GM19452 (cell line): Measurements from ENCODE around the gene TMPRSS3.
"Not testable (repeated sequence)": the region's sequence is repeated elsewhere in the genome, so short reads cannot be mapped to it uniquely, and the experiment has no call there.

Experiments
- ATAC-seq: cut with Tn5 transposase; IDR thresholded peaks from one replicate; pipeline ENCODE4 v1.9.1; 2021; ENCODE audit not compliant: unreplicated experiment

The TMPRSS3 gene

GRCh38 chr21:42409366-42409765 is 13.5 kb upstream of the TMPRSS3 start:
- ATAC-seq = no peak

- not testable (repeated sequence) for ATAC-seq
Observed at GRCh38 chr21:42408718-42409117, 12.9 kb upstream of the TMPRSS3 start.

- no peak for ATAC-seq
Observed at GRCh38 chr21:42407476-42407875, 11.6 kb upstream of the TMPRSS3 start.

DNA sequence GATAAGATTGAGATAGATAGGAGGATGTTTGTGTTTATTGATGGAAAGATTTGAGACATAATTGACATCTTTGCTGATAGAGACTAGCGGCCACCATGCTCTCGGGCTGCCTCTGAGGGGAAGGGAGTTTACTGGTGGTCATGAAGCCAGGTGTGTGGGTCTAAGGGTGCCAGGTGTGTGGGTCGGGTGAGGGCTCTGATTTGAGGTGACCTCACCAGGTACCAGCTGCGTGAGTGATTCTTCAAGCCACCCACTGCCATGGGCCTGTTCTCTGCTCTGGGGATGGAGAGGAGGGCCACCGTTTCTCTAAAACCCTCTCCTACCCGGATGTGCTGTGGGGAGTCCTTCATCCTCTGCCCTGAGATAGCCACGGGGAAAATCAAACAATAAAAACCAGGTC is 11.0 kb upstream of the TMPRSS3 start:
- ATAC-seq = no peak

GRCh38 chr21:42406201-42406621 is 10.4 kb upstream of the TMPRSS3 start:
- no peak for ATAC-seq

GRCh38 chr21:42405064-42406013 is 9.5 kb upstream of the TMPRSS3 start:
- no peak for ATAC-seq

GRCh38 chr21:42404539-42404938 is 8.7 kb upstream of the TMPRSS3 start:
- no peak for ATAC-seq

DNA sequence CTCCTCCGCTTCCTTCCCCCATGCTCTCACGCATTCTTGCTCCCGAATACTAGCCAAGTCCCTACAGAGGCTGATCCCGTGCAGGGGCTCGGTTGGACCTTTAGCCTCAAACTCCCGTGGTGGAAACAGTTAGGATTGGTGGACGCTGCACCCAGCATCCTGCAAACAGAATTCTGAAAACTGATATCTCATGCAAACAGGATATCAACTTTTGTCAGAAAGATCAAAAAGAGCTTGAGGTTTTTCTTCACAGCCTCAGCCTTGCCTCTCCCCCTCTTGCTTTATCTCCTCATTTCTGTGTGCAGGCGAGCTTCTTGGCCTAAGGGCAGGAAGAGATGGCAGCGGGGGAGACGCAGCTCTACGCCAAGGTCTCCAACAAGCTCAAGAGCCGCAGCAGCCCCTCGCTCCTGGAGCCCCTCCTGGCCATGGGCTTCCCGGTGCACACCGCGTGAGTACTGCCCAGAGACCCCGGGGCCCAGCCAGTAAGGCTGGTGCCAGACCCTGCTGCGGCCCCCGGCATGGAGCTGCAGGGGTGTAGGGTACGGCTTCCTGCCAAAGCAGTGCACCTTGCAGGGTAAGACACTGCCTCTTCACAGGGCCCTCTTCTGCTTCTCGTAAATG is 7.9 kb upstream of the TMPRSS3 start, which contains the start of gene UBASH3A:
TSS of gene UBASH3A (plus strand) at position 292 of the 621 bp plus-strand sequence. CDS start at position 336, 44 bp downstream.
- no peak for ATAC-seq

DNA sequence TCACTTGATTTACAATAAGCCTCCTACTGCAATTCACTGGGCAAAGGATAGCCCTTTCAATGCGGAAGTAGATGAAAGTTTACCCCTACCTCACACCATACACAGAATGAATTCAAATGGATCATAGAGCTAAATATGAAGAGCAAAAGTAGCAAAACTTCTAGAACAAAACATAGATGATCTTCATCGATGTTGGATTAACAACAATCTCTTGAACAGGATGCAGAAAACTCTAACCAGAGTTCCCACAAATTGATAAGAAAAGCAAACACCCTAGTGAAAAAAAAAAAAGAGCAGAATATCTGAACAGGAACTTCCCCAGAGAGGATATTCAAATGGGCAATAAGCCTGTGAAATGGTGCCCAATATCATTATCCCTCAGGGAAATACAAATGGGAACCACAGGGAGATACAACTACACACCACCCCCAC is 6.0 kb upstream of the TMPRSS3 start:
- ATAC-seq = no peak

- no peak for ATAC-seq
Observed at GRCh38 chr21:42401154-42401553, 5.3 kb upstream of the TMPRSS3 start.

DNA sequence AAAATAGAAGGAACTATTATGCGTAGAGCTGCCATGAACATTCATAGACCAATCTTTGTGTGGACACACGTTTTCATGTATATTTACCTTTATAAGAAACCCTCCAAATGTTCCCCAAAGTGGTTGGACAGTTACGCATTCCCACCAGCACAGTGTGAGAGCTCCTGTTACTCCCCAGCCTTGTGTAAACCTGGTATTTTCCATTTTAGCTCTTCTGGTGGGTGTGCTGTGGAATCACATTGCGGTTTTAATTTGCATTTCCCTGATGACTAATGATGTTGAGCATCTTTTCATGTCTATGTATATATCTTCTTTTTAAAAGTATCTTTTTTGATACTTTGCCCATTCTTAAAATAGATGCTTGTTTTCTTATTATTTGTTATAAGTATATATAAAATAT is 4.7 kb upstream of the TMPRSS3 start:
- ATAC-seq = no peak

DNA sequence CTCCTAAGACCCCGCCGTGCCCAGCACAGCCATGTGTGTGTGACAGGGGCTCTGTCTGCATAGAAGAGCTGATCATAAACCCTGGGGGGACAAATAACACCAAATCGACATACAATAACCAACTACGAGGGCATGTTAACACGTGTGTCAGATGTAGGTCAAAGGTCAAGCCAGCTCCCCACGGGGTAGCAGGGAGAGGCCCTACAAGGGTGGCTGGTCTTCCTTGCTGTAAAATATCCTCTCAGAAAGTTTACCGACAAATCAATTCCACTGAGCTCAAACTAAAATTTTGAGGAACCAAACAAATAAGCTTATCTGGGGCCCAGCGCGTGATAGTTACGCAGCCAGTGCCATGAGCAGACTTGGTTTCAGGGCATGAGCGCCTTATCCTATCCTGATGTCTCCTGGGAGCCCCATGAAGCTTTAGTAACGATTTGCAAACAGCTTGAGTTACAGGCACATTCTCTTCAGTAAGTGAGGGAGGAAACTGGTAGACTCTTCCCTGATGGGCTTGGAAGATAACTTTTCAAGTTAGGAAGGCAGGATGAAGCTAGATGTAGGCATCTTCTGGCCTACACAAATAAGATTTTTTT is 2.7 kb upstream of the TMPRSS3 start:
- no peak for ATAC-seq

DNA sequence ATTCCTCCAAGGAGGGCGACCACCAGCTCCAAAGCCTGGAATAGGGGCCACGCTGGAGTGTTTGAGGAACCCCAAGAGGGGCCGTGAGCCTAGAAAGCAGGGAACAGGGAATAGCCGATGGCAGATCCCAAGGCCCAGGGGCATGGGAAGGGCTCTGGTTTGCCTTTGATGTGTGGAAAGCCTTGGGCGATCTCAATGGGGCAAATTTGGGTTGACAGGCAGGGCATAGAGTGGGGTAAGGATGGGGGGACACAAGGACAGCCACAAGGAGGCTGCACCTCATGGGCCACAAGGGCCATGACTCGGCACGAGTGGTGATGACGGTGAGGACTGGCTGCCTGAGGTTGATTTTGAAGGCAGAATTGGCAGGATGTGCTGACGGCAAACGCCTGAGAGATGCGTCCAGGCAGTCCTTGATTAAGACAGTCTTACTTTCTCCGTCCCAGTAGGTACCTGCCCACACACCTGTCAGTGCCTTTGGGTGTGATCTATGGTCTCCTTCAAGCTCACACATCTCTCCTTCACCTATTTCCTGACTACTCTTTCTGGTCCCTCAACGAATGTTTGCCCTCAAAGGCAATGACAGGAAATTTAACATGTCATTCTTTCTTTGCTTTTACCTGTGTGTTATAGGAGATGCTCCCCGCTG is 2.0 kb upstream of the TMPRSS3 start:
- ATAC-seq = no peak

DNA sequence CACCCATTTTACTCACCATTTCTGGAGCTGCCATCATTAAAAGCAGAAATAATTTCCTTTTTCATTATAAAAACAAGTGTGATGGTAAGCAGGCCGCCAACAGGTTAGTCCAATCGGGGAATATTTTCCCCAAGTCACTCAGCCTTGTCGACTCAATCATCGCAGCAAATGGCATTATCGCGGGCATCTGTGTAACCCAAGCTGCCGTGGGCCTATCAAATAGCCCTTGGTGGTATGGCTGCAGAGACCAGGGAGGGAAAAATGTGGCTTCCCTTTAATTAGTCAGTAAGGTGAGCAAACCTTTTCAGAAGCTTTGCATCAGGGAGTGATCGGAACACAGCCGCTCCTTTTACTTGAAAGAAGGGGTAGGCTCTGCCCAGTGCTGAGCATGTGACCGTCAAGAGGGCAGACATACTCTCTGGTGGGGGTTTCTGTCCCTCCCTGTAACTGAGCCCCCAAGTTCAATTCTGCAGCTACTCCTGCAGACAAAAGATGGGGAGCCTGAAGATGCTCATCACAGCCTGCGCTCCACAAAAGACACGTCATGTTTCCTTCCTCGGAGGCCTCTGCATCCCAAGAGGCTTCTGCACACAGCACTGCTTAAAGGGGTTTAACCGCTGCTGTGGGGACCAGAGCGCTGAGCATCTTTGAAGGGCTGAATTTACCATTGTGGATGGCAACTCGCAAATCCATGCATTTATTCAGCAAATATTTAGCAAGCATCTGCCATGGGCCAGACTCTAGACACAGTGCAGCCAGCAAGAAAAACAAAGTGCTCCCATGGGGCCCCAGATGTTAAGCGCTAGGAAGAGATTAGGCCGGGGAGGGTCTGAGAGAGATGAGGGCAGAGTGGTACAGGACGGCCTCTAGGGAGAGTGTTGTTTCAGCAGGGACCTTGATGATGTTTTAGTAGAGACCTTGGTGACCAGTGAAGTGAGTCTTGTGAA is 1.2 kb upstream of the TMPRSS3 start:
- ATAC-seq = no peak

DNA sequence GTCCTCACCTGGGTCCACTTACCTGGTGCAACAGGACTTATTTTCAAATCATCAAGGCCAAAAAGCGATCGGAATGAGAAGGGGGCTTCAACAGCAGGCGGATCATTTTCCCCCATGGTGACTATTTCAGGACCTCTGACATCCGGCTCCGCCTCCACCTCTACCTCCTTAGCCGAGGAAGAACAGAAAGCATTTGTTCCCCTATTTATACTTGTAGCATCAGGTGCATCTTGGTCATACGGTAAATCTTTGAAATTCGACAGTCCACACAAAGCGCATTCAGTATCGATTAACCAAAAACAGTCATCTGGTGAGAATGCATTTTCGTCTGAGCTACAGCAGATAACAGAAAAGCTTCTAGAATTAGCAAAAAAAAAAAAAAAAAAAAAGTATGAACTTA is 550 bp downstream of the TMPRSS3 start:
- no peak for ATAC-seq

DNA sequence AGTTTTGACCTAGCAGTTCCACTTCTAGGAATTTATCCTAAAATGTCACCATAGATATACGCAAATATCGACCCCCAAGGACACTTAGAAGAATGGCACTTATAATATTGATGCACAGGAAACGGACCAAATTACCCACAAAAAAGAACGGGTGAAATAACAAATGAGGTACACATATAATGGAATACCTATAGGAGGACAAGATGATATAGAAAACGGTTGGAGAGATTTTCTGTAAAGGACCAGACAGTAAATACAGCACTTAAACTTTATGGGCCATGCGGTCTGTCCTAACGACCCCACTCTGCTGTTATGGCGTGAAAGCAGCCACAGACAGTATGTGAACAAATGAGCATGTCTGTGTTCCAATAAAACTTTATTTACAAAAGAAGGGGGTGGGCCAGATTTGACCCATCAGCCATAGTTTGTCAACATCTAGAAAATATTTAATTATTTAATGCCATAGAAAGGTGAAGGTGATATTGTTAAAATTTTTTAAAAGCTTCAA is 2.4 kb downstream of the TMPRSS3 start:
- ATAC-seq = no peak

GRCh38 chr21:42392731-42393442 is 3.0 kb downstream of the TMPRSS3 start:
- peak; percentile 69 for ATAC-seq

GRCh38 chr21:42391297-42391696 is 4.6 kb downstream of the TMPRSS3 start:
- no peak for ATAC-seq

GRCh38 chr21:42390696-42391095 is 5.2 kb downstream of the TMPRSS3 start:
- no peak for ATAC-seq
